Measurements from ENCODE around the gene PPA1.
A peak's percentile ranks its signal among the peaks of the same experiment; 100 is the strongest.
"Not testable (repeated sequence)": the region's sequence is repeated elsewhere in the genome, so short reads cannot be mapped to it uniquely, and the experiment has no call there.

Gene PPA1

DNA sequence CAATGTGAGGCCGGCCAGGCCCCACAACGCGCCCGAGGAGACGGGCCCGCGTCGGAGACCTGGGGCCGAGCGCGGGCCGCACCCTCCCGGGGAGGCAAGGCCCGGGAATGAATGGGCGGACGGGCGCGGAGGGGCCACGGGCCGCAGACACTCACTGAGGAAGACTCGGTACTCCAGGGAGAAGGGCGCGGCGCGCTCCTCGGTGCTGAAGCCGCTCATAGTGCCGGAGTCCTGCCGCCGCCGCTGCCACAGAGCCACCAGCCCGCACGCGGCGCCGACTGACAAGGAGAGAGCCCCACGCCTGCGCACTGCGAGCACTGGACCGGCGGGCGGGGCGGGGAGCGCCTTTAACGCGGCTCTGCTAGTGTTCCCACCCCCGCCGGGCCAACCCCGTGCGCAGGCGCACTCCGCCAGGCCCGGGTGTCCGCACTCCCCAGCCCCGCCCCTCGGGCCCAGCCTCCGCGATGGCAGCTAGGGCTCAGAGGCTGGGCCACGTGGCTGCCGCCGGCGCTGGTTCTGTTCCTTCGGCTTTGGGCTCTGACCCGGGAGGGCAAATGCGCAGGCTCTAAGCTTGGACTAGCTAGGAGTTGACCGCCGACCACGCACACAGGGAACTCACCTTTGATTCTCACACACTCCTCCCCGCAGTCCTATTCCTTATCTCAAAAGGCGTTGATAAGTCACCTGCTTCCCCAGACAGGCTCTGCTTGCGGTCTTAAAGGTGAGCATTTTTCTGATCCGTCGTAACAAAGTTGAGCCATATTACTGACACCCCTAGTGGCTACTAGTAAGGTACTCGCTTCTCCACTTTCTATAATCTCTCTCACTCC lies at the start of gene PPA1:
PPA1 (minus strand) TSS at position 321 of the 830 bp plus-strand sequence; CDS start at position 219, 102 bp downstream.
- DNase-seq, result peak; percentile 98

- no peak for DNase-seq
Measured at GRCh38 chr10:70281609-70282008, 48.4 kb upstream of the PPA1 start.

- no peak for DNase-seq
Measured at GRCh38 chr10:70280099-70280498, 46.9 kb upstream of the PPA1 start.

- no peak for DNase-seq
Measured at GRCh38 chr10:70277396-70278030, 44.3 kb upstream of the PPA1 start.

- DNase-seq, result no peak
Measured at GRCh38 chr10:70274643-70275042, 41.4 kb upstream of the PPA1 start.

GRCh38 chr10:70272925-70273316 lies 39.7 kb upstream of the PPA1 start:
- peak; percentile 59 for DNase-seq

GRCh38 chr10:70271996-70272924 lies 39.0 kb upstream of the PPA1 start:
- no peak for DNase-seq

- DNase-seq, result no peak
Measured at GRCh38 chr10:70270952-70271351, 37.7 kb upstream of the PPA1 start.

GRCh38 chr10:70269741-70270140 lies 36.5 kb upstream of the PPA1 start:
- DNase-seq, result no peak

- DNase-seq, result no peak
Measured at GRCh38 chr10:70268376-70268775, 35.1 kb upstream of the PPA1 start.

DNA sequence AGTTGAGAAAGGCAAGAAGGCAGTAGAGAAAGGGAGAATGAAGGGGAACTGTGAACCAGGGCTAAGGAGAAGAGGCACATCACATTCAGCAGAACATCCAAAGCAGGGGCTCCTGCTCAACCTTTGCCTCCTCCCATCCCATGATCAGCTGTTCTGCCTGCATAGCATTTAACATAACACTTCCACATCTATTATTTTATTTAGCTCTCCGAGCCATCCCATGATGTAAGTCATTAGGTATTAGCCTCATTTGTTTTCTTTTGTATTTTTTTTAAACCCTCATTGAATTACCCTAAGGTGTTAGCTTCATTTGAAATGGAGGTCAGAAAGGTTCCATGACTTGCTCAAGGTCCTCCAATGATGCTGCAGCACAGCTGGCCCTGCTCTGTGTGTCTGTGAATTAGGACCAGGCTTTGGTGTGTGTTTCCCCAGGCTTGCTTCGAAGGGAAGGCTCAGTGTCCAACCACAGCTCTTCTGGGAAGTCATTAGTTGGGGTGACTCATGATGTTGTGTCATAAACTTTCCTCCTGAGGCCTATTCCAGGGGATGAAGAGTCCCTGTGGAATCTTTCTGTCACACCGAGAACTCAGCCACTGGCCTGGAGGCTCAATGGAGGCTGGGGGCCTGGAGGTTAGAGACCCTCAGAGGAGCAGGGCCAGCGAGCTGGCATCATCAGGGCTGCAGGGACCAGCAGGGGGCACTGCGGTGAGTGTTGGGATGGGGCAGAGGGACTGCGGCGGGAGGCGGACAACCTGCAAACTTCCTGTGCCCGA lies 34.1 kb upstream of the PPA1 start:
- DNase-seq, result no peak

DNA sequence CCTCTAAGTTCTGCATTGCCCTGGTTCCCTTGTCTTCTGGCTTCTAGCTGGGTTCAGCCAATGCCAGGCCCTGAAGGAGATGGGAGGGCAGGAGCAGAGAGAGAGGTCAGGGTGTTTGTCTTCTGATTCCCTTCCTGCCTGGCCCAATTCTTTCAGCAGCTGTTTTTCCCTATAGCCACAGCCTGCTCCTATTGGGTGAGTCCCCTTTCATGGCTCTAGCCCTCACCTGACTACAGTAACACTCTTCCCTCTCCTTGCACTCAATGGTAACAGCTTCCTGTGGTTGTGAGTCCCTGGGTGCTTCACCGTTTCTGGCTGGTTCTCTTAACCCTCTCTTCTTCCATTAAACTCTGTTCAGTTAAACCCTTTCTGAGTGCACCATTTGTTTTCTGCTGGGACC lies 33.5 kb upstream of the PPA1 start:
- no peak for DNase-seq

DNA sequence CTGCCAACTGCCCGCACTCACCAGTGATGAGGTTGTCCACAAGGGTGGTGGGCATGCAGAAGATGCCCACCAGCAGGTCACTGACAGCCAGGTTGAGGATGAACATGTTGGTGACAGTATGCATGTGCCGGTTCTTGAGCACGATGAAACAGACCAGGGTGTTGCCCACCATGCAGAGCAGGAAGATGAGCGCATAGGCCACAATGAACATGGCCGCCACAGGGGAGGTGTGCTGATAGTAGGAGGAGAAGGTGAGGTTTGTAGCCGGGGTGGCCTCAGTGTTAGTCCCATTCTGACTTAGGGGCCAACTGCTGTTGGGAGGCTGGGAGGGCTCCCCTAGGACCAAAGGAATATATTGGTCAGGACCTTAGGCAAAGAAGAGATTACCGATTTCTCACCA lies 32.8 kb upstream of the PPA1 start:
- no peak for DNase-seq

DNA sequence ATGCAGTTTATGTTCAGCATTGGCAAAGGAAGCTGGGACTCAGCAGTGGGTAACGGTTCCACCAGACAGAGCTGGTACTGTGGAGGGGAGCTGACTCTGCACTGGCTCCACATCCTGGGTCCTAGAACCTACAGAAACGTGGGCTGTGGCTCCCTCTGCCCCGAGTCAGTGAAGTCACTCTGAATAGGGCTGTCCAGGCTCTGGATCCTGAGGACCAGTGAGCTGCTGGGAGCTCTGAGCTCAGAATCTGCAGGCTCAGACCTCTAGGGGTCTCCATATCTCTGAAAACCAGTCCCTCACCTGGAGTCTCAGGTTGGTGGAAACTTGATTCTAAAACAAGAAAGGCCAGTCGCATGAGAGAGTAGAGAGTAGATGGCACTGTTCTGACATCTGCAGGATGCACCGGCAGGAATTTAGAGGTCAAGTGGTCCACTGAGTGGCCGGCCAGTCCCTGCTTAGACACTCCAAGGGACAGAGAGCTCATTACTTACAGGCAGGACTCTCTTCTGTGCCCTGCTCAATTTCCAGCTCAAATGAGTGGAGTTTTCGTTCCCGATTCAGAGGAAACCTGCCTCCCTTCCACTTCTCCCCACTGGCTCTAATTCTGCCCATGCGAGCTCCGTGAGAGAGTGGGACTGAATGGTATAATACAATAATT lies 31.9 kb upstream of the PPA1 start:
- no peak for DNase-seq

DNA sequence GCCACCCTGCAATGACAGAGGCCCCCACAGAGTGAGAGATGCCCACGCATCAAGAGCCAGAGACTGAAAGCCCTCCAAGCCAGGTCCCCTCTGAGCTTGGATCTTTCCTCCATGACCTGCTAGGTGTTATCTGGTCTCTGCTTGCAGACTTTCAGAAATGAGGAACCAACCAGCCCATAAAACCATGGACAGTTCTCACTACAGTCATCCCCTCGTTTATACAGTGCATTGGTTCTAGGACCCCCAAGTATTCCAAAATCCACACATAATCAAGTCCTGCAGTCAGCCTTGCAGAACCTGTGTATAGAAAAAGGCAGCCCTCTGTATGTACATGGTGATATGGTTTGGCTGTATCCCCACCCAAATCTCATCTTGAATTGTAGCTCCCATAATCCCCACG lies 27.5 kb upstream of the PPA1 start:
- no peak for DNase-seq

- DNase-seq, result no peak
Measured at GRCh38 chr10:70260259-70260658, 27.0 kb upstream of the PPA1 start.

DNA sequence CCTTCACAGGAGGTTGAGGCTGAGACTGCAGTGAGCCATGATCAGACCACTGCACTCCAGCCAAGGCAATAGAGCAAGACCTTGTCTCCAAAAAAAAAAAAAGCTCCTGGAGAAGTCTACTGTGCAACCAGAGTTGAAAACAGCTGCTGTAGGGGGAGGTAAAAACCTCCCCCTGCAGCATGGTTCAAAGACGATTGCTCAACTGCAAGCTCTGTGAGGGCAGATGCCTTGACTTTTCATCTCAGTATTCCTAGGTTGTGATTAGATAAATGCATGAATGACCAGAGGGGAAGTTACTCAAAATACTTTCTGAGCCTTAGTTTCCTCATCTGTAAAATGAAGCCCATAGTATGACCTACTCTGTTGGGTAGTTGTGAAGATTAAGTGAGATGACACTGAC lies 25.0 kb upstream of the PPA1 start:
- DNase-seq, result no peak

GRCh38 chr10:70257816-70258215 lies 24.6 kb upstream of the PPA1 start:
- not testable (repeated sequence) for DNase-seq

- DNase-seq, result no peak
Measured at GRCh38 chr10:70256463-70256862, 23.2 kb upstream of the PPA1 start.

DNA sequence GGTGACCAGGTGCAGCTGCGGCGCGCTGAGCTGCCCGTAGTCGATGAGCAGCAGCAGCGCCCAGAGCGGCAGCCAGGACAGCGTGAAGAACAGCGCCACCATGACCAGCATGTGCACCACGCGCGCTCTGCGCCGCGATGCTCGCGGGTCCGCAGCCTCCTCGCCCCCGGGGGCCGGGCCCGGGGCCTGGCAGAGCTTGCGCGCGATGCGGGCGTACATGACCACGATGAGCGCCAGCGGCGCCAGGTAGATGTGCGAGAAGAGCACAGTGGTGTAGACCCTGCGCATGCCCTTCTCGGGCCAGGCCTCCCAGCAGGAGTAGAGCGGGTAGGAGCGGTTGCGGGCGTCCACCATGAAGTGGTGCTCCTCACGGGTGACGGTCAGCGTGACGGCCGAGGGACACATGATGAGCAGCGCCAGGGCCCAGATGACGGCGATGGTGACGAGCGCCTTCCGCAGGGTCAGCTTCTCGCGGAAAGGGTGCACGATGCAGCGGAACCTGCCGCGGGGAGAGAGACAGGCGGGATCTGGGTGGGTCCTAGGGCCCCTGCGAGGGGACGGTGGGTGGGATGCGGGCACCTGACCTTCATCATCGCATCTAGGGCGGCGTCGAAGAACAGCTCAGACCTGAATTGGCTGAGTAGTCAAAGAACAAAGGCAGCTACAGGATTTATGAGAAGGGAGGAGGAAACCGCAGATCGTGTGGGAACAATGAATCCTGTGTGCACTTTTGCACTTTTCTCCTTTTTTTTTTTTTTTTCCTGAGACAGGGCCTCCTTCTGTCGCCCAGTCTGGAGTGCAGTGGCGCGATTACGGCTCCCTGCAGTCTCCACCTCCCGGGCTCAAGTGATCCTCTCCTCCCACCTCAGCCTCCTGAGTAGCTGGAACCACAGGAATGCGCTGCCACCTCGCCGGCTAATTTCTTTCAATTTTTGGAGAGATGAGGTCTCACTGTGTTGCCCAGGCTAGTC lies 22.4 kb upstream of the PPA1 start:
- no peak for DNase-seq
